Ovary (tissue), 3 donors: Measurements from ENCODE around the gene UTP20.

Experiments used
- EP300 ChIP-seq: sonication (generic); formaldehyde crosslinking; IDR thresholded peaks from one replicate; pipeline ENCODE4 v1.6.1; 2017; ENCODE audit warnings: antibody characterized with exemption
- POLR2A ChIP-seq: fragments of 450-650 bp; IDR thresholded peaks from one replicate; pipeline ENCODE4 v1.6.1; 2017; ENCODE audit warnings: antibody characterized with exemption, mild to moderate bottlenecking, moderate library complexity
- TF ChIP-seq, protein P1 (sequence below), 3 donors: fragments of 450-650 bp in 2 of 3; fragments of 200-600 bp in 1 of 3; IDR thresholded peaks; one replicate each; pipeline versions ENCODE4 v1.5.1 to v1.8.0; 2016 to 2022; ENCODE audit warnings: antibody characterized with exemption in 3 of 3, mild to moderate bottlenecking in 1 of 3
- donor health status: DM: no; HTN: no; CAD: no.

DNA sequence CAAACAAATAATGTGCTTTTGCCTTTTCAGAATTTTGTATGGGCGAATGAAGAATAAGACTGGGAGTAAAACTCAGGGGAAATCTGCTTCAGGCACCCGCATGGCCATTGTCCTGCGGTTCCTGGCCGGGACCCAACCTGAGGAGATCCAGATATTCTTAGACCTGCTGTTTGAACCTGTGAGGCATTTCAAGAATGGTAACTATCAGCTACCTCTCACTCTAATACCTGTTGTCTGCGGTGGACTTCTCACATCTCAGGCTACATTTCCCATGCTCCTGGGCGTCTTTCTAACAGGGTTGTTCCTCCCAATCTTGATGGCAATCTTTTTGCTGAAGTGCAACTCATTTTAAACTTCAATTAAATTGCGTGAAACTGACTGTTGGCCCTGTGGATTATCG lies 47.1 kb downstream of the UTP20 start:
- TF ChIP-seq, protein P1, sequence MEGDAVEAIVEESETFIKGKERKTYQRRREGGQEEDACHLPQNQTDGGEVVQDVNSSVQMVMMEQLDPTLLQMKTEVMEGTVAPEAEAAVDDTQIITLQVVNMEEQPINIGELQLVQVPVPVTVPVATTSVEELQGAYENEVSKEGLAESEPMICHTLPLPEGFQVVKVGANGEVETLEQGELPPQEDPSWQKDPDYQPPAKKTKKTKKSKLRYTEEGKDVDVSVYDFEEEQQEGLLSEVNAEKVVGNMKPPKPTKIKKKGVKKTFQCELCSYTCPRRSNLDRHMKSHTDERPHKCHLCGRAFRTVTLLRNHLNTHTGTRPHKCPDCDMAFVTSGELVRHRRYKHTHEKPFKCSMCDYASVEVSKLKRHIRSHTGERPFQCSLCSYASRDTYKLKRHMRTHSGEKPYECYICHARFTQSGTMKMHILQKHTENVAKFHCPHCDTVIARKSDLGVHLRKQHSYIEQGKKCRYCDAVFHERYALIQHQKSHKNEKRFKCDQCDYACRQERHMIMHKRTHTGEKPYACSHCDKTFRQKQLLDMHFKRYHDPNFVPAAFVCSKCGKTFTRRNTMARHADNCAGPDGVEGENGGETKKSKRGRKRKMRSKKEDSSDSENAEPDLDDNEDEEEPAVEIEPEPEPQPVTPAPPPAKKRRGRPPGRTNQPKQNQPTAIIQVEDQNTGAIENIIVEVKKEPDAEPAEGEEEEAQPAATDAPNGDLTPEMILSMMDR (IDR thresholded peaks at IDR 0.05), result no peak
- TF ChIP-seq EP300 (no peak), POLR2A (no peak)
